Stimulated activated CD4-positive, alpha-beta T cell treated with anti-CD3 and anti-CD28 coated beads, Interleukin-4, amount 100 ng/mL, for 4 hours (primary cell): ENCODE measurements around the gene OPTC.
"Not testable (repeated sequence)": the region's sequence is repeated elsewhere in the genome, so short reads cannot be mapped to it uniquely, and the experiment has no call there.

Experiments
- DNase-seq, 2 experiments: peaks; one replicate each; pipeline ENCODE4 v3.0.0-alpha.2; 2020

The OPTC gene, protein sequence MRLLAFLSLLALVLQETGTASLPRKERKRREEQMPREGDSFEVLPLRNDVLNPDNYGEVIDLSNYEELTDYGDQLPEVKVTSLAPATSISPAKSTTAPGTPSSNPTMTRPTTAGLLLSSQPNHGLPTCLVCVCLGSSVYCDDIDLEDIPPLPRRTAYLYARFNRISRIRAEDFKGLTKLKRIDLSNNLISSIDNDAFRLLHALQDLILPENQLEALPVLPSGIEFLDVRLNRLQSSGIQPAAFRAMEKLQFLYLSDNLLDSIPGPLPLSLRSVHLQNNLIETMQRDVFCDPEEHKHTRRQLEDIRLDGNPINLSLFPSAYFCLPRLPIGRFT

DNA sequence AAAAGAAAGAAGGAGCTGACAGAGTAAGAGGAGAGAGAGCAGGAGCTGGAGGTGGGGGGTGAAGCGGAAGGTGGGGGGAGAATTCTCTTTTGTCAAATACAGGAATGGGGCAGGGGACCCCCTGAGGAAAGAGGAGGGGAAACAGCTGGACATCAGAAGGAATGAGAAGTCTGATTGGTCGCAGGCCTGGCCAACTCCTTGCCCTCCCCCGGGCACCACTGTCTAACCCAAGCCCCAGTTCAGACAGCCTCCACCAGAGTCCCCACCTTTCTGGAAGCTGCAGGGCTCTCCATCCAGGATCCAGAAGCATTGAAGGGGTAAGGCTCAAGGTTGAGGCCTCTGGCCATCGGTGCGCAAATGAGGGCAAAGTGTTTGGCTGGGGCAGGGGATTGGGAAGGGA lies at the start of gene OPTC:
Gene OPTC, plus strand, starts transcription at position 253 of the 400 bp plus-strand sequence. CDS start 1,853 bp downstream, outside the sequence.
- DNase-seq: no peak

DNA sequence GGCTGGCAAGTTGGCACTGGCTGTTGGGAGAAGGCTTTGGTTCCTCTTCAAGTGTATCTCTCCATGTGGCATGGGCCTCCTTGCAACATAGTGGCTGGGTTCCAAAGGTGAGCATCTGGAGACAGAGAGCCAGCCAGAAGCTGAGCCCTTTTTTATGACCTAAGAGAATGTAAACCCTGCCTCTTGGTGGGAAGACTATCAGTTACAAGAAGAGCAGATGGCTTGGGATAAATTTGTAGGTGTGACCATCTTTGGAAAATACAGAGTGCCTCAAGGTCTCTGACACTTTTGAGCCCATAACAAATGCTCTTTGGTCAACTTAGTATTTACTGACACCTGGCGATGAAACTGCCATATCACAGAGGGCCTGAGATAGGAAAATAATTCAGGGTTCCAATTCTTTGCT lies 49.8 kb upstream of the OPTC start:
- no peak for DNase-seq

DNA sequence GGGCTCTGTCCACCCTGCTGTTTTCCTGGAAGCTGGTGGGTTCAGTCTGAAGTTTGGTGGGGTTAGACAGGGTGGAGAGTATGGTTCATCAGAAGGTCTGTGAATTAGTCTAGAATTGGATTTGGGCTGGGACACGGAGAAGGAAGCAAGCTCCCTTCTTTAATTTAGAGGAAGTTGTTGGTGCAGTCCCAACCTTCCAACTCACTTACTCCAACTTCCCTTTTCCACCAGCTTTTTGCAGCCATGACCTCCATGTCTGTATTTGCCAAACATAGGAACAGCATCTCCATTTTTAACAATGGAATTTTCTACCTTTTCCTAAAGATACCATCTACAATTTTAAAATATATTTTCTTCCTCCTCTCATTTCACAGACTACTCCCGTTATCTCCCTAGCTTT lies 46.8 kb upstream of the OPTC start:
- no peak for DNase-seq

DNA sequence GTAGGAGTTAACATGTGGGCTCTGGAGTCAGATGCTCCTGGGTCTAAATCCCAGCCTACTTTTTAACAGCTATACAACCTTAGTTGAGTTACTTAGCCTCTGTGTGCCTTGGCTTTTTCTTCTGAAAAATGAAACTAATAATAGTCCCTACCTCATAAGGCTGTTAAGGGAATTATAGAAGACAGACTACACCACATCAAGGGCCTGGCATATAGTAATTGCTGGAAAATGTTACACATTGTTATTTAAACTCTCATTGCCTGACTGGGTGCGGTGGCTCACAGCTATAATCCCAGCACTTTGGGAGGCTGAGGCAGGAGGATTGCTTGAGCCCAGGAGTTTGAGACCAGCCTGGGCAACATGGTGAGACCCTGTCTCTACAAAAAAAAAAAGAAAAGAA lies 46.4 kb upstream of the OPTC start:
- DNase-seq: not testable (repeated sequence)

DNA sequence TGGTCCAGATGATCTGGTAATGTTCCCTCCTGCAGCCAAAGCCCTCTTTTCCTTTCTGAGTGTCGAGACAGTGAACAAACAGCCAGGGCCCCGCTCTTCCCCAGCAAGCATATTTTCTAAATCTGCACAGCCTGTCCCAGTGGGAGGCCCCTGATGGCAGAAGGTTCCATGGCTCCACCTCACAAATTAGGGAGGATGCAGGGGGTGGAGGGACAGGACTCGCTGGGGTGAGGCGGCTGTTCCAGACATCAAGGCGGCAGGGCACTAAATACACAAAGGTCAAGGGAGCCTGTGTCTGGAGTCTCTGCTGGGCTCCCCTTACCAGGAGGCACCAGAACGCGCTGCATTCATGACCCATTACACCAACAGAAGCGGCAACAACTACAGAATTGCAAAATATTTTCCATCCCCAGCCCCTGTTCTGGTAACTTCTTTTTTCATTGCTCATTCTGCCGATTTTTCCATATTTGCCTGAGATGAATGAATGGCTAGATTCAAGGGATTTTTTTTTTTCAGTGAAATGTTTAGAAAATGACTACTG lies 45.4 kb upstream of the OPTC start:
- DNase-seq: no peak

DNA sequence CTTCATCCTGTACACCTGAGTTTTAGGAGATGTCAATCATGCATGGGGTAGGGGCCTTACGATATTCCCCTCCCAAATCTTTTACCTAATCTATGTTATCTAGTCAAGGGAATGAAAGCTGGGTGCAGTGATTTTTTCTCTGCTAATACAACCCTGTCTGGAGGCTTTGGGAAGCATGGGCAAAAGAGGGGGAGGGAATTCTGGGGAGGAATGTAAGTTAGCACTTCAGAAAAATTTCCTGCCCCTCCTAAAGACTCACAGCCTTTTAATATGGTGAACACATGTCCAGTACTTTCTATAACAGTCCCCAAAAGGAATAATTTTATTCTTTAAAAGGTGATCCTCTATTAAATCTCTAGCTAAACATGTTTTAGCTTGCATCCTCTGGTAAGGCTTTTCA lies 44.0 kb upstream of the OPTC start:
- DNase-seq: no peak

DNA sequence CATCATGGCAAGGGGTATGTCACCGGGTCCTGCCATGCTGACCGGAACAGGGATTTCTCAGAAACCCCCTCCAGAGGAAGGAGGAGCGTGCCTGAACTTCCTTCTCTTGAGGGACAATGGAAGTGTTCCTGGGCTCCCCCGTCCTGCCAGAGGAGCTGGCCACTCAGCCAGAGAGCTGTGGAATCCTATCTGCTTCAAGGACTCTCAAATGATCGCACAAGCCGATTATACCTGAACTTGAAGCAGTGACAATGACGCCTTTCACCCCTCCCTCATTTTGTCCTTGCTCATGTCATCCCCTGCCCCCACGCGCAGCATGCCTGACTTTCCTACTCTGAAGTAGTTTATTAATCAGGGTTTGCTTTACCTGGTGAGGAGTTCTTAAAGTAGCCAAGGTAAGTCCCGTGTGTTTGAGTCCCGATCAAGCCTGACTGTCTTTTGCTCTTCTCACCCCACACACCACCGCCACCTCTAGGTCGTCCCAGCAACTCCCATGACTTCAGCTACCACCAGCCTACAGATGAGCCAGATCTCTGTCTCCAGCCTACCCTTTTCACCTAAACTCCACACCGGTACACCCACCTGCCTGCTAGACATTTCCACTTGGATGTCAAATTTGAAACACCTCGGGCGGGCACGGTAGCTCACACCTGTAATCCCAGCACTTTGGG lies 43.3 kb upstream of the OPTC start:
- no peak for DNase-seq

DNA sequence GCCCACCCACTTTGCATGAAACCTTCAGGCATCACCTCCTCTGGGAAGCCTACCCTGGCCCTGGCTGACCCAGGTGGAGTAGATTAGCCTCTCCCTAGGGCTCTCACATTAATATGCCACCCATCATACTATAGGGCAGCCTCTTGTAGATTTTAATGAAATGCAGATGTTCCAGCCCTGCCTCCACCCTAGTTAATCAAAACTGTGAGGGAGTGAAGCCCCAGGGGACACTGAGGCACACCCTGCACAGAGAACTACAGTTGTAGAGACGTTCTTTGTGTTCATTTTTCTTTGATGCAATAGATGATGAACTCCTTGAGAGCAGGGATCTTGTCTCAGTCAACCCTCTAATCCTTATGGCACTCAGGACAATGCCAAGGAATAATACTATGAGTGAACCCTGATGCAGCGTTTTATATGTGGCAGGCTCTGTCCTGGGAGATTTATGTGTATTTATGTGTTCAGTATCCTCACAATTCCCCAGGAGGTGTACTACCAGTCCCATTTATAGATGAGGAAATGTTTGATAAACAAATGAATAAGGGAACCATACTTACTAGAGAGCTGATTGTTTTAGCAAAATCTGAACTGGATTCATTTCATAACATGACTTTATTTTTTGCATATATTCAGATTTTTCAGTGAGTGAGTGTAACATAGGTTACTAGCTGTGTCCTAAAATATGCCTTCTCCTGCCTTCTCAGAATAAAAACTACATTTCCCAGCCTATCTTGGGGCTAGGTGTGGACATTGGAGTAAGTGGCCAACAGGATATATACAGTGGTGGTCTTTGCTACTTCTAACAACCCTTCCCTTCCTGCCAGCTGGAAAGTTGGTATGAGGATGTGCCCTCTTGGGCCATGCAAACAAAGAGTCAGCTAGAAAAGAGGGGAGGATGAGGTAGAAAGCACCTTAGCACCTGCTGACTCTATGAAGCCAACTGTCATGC lies 41.8 kb upstream of the OPTC start:
- DNase-seq: no peak

DNA sequence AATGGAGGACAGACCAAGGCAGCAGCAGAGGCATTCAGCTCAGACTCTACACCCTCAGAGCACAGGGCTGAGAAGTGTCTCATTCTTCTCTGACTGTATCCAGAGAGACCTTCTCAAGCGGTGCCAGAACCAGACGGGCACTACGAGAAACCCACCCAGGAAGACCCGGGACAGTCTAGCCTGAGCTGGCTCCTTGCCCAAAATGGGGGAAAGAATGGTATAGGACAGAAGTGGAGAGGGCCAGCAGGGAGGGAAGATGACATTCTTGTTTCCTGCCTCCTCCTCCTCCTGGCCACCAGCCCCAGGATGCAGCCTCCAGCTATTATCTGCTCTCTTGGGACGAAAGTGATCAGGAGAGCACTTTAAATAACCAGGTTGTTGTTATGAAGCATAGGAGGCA lies 40.9 kb upstream of the OPTC start:
- DNase-seq: no peak

DNA sequence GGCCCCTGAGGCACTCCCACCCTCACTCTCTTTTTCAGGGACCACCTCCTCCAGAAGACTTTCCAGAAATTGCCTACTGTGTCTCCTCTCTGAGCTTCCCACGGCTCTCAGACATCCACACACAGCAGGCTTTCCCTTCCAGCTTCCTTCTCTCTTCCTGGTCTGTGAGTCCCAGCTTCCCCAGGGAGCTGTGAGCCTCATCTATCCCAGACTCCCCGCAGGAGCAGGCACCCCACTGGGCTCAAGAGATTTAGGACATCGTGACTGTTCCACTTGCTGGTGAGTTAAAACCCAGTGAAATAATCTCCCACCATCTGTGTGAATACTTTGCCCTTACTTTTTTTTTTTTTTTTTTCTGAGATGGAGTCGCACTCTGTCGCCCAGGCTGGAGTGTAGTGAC lies 40.3 kb upstream of the OPTC start:
- no peak for DNase-seq

DNA sequence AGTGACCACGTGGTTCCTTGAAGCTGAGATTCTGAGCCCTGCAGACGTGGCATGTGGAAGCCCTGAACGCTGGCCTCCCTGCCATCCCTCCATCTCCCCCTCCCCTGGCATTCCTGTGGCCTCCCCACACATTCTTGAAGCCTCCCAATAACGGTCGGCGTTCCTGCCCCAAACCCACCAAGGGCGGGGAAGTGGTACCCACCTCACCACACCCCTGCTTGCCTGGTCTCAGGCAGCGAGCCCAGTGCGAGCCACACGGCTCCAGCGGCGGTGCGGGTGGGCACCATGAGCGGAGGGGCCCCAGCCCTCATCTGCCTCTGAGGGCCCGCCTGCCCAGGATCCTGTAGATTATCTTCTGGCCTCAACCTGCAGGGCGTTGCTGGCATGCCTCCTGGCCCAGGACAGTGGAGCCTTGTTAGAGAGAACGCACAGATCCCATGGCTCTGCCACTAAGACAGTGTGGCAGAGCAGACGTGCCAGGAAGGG lies 38.9 kb upstream of the OPTC start:
- DNase-seq: no peak

DNA sequence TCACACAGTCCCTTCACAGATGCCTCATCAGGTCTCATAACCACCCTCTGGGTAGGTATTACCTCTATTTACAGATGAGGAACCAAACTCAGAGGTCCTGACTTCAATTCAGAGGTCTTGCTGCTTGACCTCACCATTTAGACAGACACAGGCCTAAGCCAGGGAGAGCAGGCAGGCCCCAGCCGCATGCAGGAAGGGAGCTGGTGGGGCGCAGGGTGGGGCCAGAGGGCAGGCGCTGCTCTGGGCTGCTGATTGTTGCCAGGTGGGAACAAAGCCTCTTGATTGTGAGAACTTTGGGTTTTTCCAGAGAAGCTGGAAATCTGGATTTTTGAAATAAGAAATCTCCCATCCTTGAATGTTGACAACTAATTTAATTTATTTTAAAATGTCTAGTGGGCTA lies 38.2 kb upstream of the OPTC start:
- DNase-seq: no peak

DNA sequence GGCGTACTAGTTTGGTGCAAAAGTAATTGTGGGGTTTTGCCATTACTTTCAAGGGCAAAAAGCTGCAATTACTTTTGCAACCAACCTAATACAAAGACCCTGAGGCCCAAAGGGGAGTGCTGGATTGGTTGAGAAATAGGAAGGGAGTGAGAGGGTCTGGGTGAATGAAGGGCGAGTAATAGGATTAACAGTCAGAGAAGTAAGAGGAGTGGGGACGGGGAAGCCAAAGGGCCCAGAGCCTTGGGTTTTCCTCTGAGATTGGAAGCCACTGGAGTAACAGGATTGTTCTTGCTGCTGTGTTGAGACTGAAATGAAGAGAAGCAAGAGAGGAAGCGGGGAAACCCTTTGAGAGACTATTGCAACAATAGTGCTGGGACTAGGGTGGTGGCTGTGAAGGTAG lies 37.4 kb upstream of the OPTC start:
- DNase-seq: no peak

DNA sequence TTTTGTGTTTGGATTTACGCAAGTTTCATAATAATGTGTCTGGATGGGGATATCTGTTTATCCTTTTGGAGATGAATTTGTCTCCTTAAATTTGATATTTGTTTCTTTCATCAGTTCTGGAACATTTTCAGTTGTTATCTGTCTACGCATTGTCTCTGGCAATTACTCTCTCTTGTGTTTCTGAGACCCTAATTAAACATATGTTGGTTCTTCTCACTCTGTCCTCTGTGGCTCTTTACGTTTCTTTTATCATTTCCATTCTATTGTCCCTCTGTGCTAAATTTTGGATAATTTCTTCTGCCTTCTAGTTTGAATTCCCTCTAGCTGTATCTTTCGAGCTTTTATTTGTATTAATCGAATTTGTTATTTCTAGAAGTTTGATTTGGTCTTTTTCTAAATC lies 35.9 kb upstream of the OPTC start:
- DNase-seq: no peak

DNA sequence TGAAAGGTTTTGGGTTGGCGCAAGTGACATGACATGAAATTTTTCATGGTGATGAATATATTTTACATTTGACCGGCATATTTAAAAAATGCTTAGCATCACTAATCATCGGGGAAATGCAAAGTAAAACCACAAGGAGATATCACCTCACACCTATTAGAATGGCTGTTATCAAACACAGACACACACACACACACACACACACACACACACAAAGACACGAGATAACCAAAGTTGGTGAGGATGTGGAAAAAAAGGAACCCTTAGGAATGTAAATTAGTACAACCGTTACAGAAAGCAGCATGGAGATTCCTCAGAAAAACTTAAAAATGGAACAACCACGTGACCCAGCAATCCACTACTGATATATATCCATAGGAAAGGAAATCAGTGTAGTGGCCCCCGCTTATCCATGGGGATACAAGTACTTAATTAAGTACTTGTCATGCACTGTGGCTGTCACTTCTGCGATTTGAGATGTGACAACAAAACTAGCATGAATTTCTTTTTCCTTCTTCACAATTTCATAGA lies 34.2 kb upstream of the OPTC start:
- no peak for DNase-seq

DNA sequence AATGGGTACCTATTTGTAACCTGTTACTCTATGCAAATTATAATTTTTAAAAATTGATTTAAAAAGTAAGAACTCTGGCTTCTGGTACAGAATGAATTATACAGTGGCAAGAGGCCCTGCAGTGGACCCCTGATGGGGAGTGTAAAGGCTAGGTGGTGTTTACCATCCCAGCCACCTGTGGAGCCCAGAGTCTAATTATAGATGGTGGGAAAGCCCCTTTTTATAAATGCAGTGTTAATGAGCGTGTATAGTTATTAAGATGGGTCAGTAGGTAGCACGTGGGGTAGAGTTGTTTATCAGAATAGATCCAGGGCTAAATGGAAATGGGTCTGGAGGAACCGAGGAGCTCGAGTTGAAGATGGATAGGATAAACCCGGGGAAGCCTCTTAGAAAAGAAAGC lies 32.2 kb upstream of the OPTC start:
- DNase-seq: no peak

DNA sequence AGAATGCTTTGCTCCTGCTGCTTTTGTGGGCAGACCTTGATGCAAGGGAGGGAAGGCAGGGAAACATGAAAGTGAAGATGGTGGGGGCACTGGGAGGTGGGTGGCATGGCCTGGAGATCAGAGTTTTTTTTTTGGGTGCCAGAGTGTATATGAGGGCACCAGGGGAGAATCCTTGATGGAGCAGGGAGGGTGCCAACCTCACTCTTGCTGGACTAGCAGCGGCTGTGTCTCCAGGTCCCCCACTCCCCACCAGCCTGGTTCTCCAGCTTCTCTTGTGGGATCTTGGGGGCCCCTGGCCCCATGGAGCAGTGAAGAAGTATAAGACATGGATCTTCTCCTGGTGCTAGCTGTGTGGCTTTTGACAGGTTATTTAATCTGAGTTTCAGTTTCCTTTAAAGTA lies 31.8 kb upstream of the OPTC start:
- DNase-seq: no peak

DNA sequence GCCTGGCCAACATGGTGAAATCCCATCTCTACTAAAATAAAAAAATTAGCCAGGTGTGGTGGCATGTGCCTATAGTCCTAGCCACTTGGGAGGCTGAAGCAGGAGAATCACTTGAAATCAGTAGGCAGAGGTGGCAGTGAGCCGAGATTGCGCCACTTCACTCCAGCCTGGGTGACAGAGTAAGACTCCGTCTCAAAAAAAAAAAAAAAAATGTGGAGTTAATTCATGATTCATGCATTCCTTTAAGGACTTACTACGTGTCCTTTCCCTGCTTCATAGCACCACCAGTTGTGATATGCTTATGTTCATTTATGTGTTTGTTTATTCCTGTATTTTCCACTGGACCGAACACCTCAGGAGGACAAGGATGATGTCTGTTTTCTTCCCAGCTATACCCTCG lies 31.1 kb upstream of the OPTC start:
- no peak for DNase-seq

DNA sequence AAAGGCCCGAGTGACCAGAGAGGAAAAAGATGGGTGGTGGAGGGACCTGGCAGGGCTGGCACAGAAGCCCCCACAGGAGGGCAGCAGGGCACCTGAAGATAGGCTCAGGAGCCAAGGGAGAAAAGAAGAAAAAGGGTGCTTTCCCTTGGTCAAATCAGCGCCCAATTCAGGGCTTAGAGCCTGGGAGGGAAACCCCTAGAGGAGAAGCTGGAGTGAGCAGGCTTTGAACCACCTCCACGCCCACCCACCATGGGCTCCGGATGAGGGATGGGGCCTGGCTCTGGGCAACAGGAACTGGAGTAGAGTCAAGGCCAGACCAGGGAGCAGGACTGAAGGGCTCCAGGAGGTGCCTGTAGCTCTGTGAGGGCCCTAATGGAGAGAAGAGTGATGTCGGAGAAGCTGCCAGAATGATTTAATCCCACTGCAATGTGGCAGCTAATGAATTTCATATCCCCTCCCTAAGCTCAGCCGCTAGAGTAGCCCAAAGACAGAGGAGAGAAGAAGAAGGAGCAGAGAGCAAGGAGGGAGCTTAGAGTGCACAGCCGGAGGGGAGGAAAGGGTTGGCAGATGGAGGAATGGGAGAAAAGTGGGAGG lies 30.4 kb upstream of the OPTC start:
- DNase-seq: no peak

DNA sequence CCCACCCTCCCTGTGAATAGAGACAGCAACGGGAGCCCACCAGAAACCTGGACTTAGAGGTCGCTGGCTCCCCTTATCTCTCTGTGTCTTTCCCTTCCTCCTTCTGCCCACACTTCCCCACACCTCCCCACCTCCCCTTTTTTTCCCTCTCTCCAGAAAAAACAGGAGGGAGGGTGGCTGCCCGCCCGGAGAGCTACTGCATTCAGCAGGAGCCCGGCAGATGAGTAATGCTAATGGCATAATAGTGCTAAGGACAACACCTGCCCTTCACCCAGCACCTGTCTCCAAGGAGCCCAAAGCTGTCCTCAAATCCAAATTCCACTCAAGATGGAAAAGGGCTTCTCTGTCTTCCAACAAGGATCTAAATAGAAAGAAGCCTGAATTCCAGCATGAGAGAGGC lies 29.7 kb upstream of the OPTC start:
- no peak for DNase-seq

DNA sequence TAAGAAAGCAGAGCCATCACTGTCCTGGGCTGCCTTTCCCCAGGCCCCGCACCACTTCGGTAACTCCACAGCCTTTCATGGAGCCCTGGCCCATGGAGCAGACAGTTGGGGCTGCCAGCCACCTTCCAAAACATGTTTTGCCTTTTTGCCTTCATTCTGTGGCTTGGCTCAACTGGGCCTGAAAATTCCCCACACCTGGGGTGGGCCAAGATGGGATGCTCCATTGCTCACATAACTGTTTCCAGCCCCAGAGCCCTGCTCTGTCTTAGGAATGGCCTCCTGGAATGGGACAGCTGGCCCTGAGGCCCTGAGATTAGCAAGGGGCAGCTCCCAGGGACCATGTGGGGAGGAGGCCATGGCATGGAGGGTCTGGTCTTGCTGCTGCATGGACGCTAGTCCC lies 29.2 kb upstream of the OPTC start:
- DNase-seq: no peak

DNA sequence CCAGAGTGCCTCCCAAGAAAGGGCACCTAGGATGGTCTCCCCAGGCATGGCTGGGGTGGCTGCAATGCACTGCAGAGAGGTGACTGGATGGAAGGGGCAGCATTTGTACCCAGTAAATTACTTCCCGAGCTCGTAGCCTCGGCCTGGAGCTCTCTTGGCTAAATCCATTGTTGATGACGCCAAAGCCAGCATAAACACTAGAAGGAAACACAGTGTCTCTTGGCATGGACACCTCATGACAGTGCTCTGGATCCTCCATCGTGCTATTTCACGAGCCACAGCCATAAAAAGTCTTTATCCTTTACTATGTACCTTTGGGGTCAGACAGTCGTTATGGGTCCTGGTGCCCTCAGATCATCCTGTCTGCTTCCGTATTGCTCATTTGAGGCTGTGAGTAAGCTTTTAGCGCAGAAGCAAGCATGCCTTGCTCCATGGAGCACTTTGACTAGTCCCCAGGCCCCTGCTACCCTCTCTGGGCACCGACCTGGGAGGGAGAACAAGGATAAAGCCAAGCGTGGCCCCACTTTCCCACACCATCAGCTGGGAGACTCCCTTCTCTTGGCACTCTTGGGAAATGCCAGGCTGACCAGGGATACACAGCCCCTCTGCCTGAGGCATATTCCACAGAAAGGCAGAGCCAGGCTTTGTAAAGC lies 28.7 kb upstream of the OPTC start:
- DNase-seq: no peak
